Keratinocyte (primary cell): ENCODE results near the gene SNX8. TPM values are rescaled to one million over a fixed set of nuclear protein-coding genes. Genes with fewer than 3 reads are reported as not detected.

Experiments
- DNase-seq: peaks from one replicate; pipeline ENCODE4 v3.0.0-alpha.2; 2011; ENCODE audit warnings: low read depth, missing footprints, low spot score
- FAIRE-seq: peaks from 2 replicates; lab custom pipeline; 2011; peaks lifted over from hg19 to GRCh38; lab: Jason Lieb, UNC
- H2AFZ ChIP-seq: 2 replicates; pipeline ENCODE4 v1.6.0; 2012; ENCODE audit warnings: low read length, control low read depth, inconsistent platforms; ENCODE audit not compliant: control insufficient read depth
- H3K27ac ChIP-seq: 2 replicates; pipeline ENCODE4 v1.5.1; 2011; ENCODE audit warnings: low read length; ENCODE audit not compliant: control insufficient read depth, insufficient read depth
- H3K27me3 ChIP-seq: 3 replicates; pipeline ENCODE4 v1.6.0; 2011; ENCODE audit warnings: low read length; ENCODE audit not compliant: control insufficient read depth, insufficient read depth; ENCODE audit errors: extremely low read depth
- H3K36me3 ChIP-seq, 2 experiments: 2 replicates in 1 of 2; 3 replicates in 1 of 2; pipeline ENCODE4 v1.5.1; 2011; ENCODE audit warnings: low read length in 2 of 2, mild to moderate bottlenecking in 1 of 2; ENCODE audit not compliant: control insufficient read depth in 2 of 2, insufficient read depth in 2 of 2; ENCODE audit errors: extremely low read depth in 1 of 2
- H3K4me1 ChIP-seq: 3 replicates; pipeline ENCODE4 v1.5.1; 2011; ENCODE audit warnings: low read length; ENCODE audit not compliant: control insufficient read depth, insufficient read depth; ENCODE audit errors: extremely low read depth
- H3K4me2 ChIP-seq: 3 replicates; pipeline ENCODE4 v1.6.0; 2011; ENCODE audit warnings: low read depth, low read length; ENCODE audit not compliant: control insufficient read depth, insufficient read depth; ENCODE audit errors: extremely low read depth
- H3K4me3 ChIP-seq, 3 experiments: fragments of 200-600 bp in 1 of 3; sonication (generic) in 1 of 3; 2 replicates in 2 of 3; 3 replicates in 1 of 3; pipeline ENCODE4 v1.5.1; 2011 to 2016; ENCODE audit warnings: low read length in 3 of 3, mild to moderate bottlenecking in 3 of 3, control low read depth in 2 of 3, inconsistent platforms in 1 of 3, low read depth in 1 of 3, mixed read lengths in 1 of 3, mixed run types in 1 of 3, moderate library complexity in 1 of 3; ENCODE audit not compliant: control insufficient read depth in 2 of 3, insufficient read depth in 2 of 3; ENCODE audit errors: extremely low read depth in 1 of 3
- H3K79me2 ChIP-seq: 2 replicates; pipeline ENCODE4 v1.6.0; 2012; ENCODE audit warnings: low read length; ENCODE audit not compliant: control insufficient read depth, insufficient read depth
- H3K9ac ChIP-seq: 3 replicates; pipeline ENCODE4 v1.6.0; 2011; ENCODE audit warnings: low read length; ENCODE audit not compliant: control insufficient read depth, insufficient read depth; ENCODE audit errors: extremely low read depth
- H3K9me1 ChIP-seq: 3 replicates; pipeline ENCODE4 v1.6.0; 2011; ENCODE audit warnings: low read length; ENCODE audit not compliant: control insufficient read depth, insufficient read depth; ENCODE audit errors: extremely low read depth
- H3K9me3 ChIP-seq: 2 replicates; pipeline ENCODE4 v1.5.1; 2012; ENCODE audit warnings: low read depth, low read length; ENCODE audit not compliant: control insufficient read depth
- H4K20me1 ChIP-seq: 3 replicates; pipeline ENCODE4 v1.6.0; 2011; ENCODE audit warnings: low read length; ENCODE audit not compliant: control insufficient read depth, insufficient read depth; ENCODE audit errors: extremely low read depth
- CTCF ChIP-seq, 3 experiments: IDR thresholded peaks in 1 of 3; conservative IDR thresholded peaks in 1 of 3; optimal IDR thresholded peaks in 1 of 3; 2 replicates in 2 of 3; 3 replicates in 1 of 3; pipeline versions ENCODE3 to v1.5.1; 2011; ENCODE audit warnings: low read length in 3 of 3, mild to moderate bottlenecking in 3 of 3, moderate library complexity in 2 of 3, control low read depth in 1 of 3, inconsistent platforms in 1 of 3; ENCODE audit not compliant: insufficient read depth in 2 of 3; ENCODE audit errors: extremely low read depth in 1 of 3
- EZH2 ChIP-seq: IDR thresholded peaks from one replicate; pipeline ENCODE4 v1.6.1; 2012; ENCODE audit warnings: inconsistent platforms, mild to moderate bottlenecking, low read length, moderate library complexity
- dilution Hi-C: fragments of 300-500 bp; cut with MboI; formaldehyde crosslinking; loops from one replicate; pipeline ENCODE4 v1.7.0; 2020; ENCODE audit warnings: low sequenced_read_pairs; ENCODE audit not compliant: extremely low pct_ligation_motif_present
- polyA plus RNA-seq, 5 experiments: library from polyadenylated mRNA; depleted of rRNA in 3 of 5; stranded (reverse) in 3 of 5; stranded (forward) in 1 of 5; unstranded in 1 of 5; fragments of >200 nt; gene quantifications; 1 replicate in 1 of 5; 2 replicates in 3 of 5; 3 replicates in 1 of 5; pipeline versions ENCODE4 v1.2.1 to v1.2.3, GENCODE V29; 2011 to 2012; ENCODE audit warnings: missing spikeins in 2 of 5, low read depth in 1 of 5, low replicate concordance in 1 of 5

Gene SNX8
- polyA plus RNA-seq, 1 donor (not counting 4 experiments of a cell fraction or from before 2014, with no cell fraction given), result 24.2 TPM

- H3K4me3 ChIP-seq, result no peak overlapping the region
- H2AFZ ChIP-seq, result no peak overlapping the region
- no peaks in the 10 kb centered on the region for H3K4me1 ChIP-seq
- no peaks in the 10 kb centered on the region for H3K79me2 ChIP-seq
- no peaks in the 10 kb centered on the region for H3K27me3 ChIP-seq
- H3K9ac ChIP-seq, result no peak overlapping the region
- peaks cover 2% of the 10 kb centered on the region for H4K20me1 ChIP-seq
- H3K4me2 ChIP-seq, result no peak overlapping the region
- no peak for TF ChIP-seq CTCF (optimal IDR thresholded peaks at IDR 0.05 in 1 of 3, IDR thresholded peaks at IDR 0.05 in 1 of 3, conservative IDR thresholded peaks at IDR 0.05 in 1 of 3; ENCODE audit: extremely low read depth in 1 of 3, insufficient read depth in 2 of 3, low read length in 3 of 3)
- TF ChIP-seq EZH2, result no peak
- H3K36me3 ChIP-seq, result peaks cover 19 to 40% of the 10 kb centered on the region in 2 experiments
- DNase-seq (no peak), FAIRE-seq (no peak)
- H3K9me1 ChIP-seq, result no peaks in the 10 kb centered on the region
- dilution Hi-C loops, result no loop called here
- no peak overlapping the region for H3K27ac ChIP-seq
- no peaks in the 10 kb centered on the region for H3K9me3 ChIP-seq
Observed at GRCh38 chr7:2208712-2209111, 105.5 kb downstream of the SNX8 start.

GRCh38 chr7:2205036-2205780, 109.0 kb downstream of the SNX8 start:
- Histone ChIP-seq H2AFZ (no peak overlapping the region), H3K9ac (no peak overlapping the region), H3K79me2 (no peaks in the 10 kb centered on the region), H3K4me1 (no peaks in the 10 kb centered on the region), H4K20me1 (peaks cover 2% of the 10 kb centered on the region), H3K9me3 (no peaks in the 10 kb centered on the region), H3K4me3 (no peak overlapping the region), H3K36me3 (peaks cover 8 to 19% of the 10 kb centered on the region in 2 experiments), H3K27me3 (no peaks in the 10 kb centered on the region), H3K9me1 (no peaks in the 10 kb centered on the region), H3K27ac (no peak overlapping the region), H3K4me2 (no peak overlapping the region)
- no peak for DNase-seq
- FAIRE-seq, result no peak
- dilution Hi-C loops, result no loop called here
- TF ChIP-seq CTCF (optimal IDR thresholded peaks at IDR 0.05 in 1 of 3, IDR thresholded peaks at IDR 0.05 in 1 of 3, conservative IDR thresholded peaks at IDR 0.05 in 1 of 3; ENCODE audit: extremely low read depth in 1 of 3, insufficient read depth in 2 of 3, low read length in 3 of 3) (no peak), EZH2 (no peak)
